Activated CD4-positive, alpha-beta memory T cell treated with anti-CD3 and anti-CD28 coated beads for 36 hours (primary cell): ENCODE data around the gene STIP1. TPM values are rescaled to one million over a fixed set of nuclear protein-coding genes. Genes with fewer than 3 reads are reported as not detected.
"Not testable (repeated sequence)": the region's sequence is repeated elsewhere in the genome, so short reads cannot be mapped to it uniquely, and the experiment has no call there.

ENCODE experiments used
- CTCF ChIA-PET: fragments of 350-600 bp; sonication (Branson Sonifier 250); formaldehyde crosslinking; loops from one replicate; lab custom pipeline; 2021; ENCODE audit warnings: antibody characterized with exemption, inconsistent platforms; lab: Charles Lee
- POLR2A ChIA-PET: fragments of 350-600 bp; sonication (Branson Sonifier 250); formaldehyde crosslinking; loops from one replicate; lab custom pipeline; 2021; ENCODE audit warnings: antibody characterized with exemption; lab: Charles Lee
- DNase-seq: peaks from one replicate; pipeline ENCODE4 v3.0.0-alpha.2; 2020
- H3K27ac Mint-ChIP-seq: one replicate; pipeline ENCODE4 v1.8.0; 2021; ENCODE audit warnings: mixed read lengths
- H3K27me3 Mint-ChIP-seq: one replicate; pipeline ENCODE4 v1.8.0; 2021; ENCODE audit warnings: mixed read lengths
- H3K36me3 Mint-ChIP-seq: one replicate; pipeline ENCODE4 v1.8.0; 2021; ENCODE audit warnings: mixed read lengths
- H3K4me1 Mint-ChIP-seq: one replicate; pipeline ENCODE4 v1.8.0; 2021; ENCODE audit warnings: low read depth, mixed read lengths
- H3K4me3 Mint-ChIP-seq: one replicate; pipeline ENCODE4 v1.8.0; 2021; ENCODE audit warnings: mild to moderate bottlenecking, mixed read lengths
- H3K9me3 Mint-ChIP-seq: one replicate; pipeline ENCODE4 v1.8.0; 2021; ENCODE audit warnings: mixed read lengths
- intact Hi-C: fragments of 100-400 bp; cut with micrococcal nuclease; formaldehyde crosslinking; loops from one replicate; pipeline ENCODE4 v1.15.1; 2023
- total RNA-seq, 2 experiments: library from RNA; stranded (reverse); gene quantifications; one replicate each; pipeline ENCODE4 v1.2.3, GENCODE V29; 2021

The STIP1 gene
- total RNA-seq, 2 experiments from 2014 or later = 402 to 413 TPM

- intact Hi-C loops = loop anchor here (1.0 to 10.0 kb wide), 9 partner anchors 10 to 874 kb away; partner anchors contain the start of genes BAD, DNAJC4, ESRRA and GPR137
- ChIA-PET CTCF (interaction anchor here (0.9 to 3.7 kb wide), 7 partner anchors 10 to 64 kb away, joined by 3 to 19 read pairs (median 5); partner anchors contain the start of genes CATSPERZ, ESRRA, GPR137 and NUDT22), POLR2A (interaction anchor here (0.6 to 4.3 kb wide), 14 partner anchors 8 to 100 kb away, joined by 3 to 14 read pairs (median 4); partner anchors contain the start of genes BAD, NUDT22, PRDX5 and STIP1)
- H3K4me1 Mint-ChIP-seq = peaks cover 36% of the 10 kb centered on the region
- H3K4me3 Mint-ChIP-seq = peak within 1 kb of the TSS; percentile 89
- peaks cover 18% of the 10 kb centered on the region for H3K36me3 Mint-ChIP-seq
- H3K27me3 Mint-ChIP-seq = no peaks in the 10 kb centered on the region
- no peaks in the 10 kb centered on the region for H3K9me3 Mint-ChIP-seq
- peak within 1 kb of the TSS; percentile 98 for H3K27ac Mint-ChIP-seq
- DNase-seq = peak; percentile 98
These were observed 54.7 kb downstream of the STIP1 start, which contains the start of gene FKBP2 for GRCh38 chr11:64240435-64241240. Gene FKBP2 (plus strand): TSS chr11:64241095. CDS start chr11:64242388, 1,293 bp downstream.

GRCh38 chr11:64241241-64241490 lies 55.2 kb downstream of the STIP1 start:
- CTCF ChIA-PET = interaction anchor here (0.6 to 3.7 kb wide), 8 partner anchors 15 to 403 kb away, joined by 3 to 19 read pairs (median 4); partner anchors contain the start of genes CATSPERZ, ESRRA, GPR137 and NUDT22
- Mint-ChIP-seq H3K4me3 (peak overlapping the region; percentile 89), H3K36me3 (peaks cover 18% of the 10 kb centered on the region), H3K4me1 (peaks cover 32% of the 10 kb centered on the region), H3K9me3 (no peaks in the 10 kb centered on the region), H3K27ac (peak overlapping the region; percentile 98), H3K27me3 (no peaks in the 10 kb centered on the region)
- POLR2A ChIA-PET = interaction anchor here (0.5 to 4.3 kb wide), 14 partner anchors 9 to 100 kb away, joined by 3 to 14 read pairs (median 4); partner anchors contain the start of genes BAD, NUDT22, PRDX5 and STIP1
- DNase-seq = peak; percentile 100
- intact Hi-C loops = loop anchor here (1.0 to 10.0 kb wide), 7 partner anchors 11 to 874 kb away; partner anchors contain the start of genes BAD, DNAJC4, ESRRA and GPR137

- DNase-seq = no peak
- Mint-ChIP-seq H3K36me3 (peaks cover 18% of the 10 kb centered on the region), H3K9me3 (no peaks in the 10 kb centered on the region), H3K27ac (peak overlapping the region; percentile 98), H3K27me3 (no peaks in the 10 kb centered on the region), H3K4me3 (peak overlapping the region; percentile 89), H3K4me1 (peaks cover 32% of the 10 kb centered on the region)
- ChIA-PET CTCF (interaction anchor here (0.6 to 3.7 kb wide), 9 partner anchors 9 to 403 kb away, joined by 3 to 19 read pairs (median 5); partner anchors contain the start of genes CATSPERZ, ESRRA, GPR137 and NUDT22), POLR2A (interaction anchor here (0.5 to 4.3 kb wide), 16 partner anchors 9 to 99 kb away, joined by 3 to 14 read pairs (median 4); partner anchors contain the start of genes BAD, NUDT22, PRDX5 and STIP1)
- intact Hi-C loops = loop anchor here (1.0 to 10.0 kb wide), 7 partner anchors 11 to 873 kb away; partner anchors contain the start of genes BAD, DNAJC4, ESRRA and GPR137
These were observed 55.8 kb downstream of the STIP1 start for GRCh38 chr11:64241491-64242374.

- peak overlapping the region; percentile 41 for H3K4me3 Mint-ChIP-seq
- peaks cover 14% of the 10 kb centered on the region for H3K36me3 Mint-ChIP-seq
- DNase-seq = no peak
- CTCF ChIA-PET = interaction anchor here (0.8 to 5.0 kb wide), 6 partner anchors 8 to 298 kb away, joined by 3 to 28 read pairs (median 10); partner anchors contain the start of genes CATSPERZ, ESRRA and PLCB3
- POLR2A ChIA-PET = interaction anchor here (1.1 to 1.6 kb wide), 5 partner anchors 9 to 37 kb away, joined by 3 to 6 read pairs (median 4); partner anchors contain the start of genes FERMT3, NUDT22 and TRPT1
- H3K9me3 Mint-ChIP-seq = no peaks in the 10 kb centered on the region
- H3K4me1 Mint-ChIP-seq = peaks cover 35% of the 10 kb centered on the region
- no peaks in the 10 kb centered on the region for H3K27me3 Mint-ChIP-seq
- intact Hi-C loops = loop anchor here (10.0 kb wide), 1 partner anchor 871 kb away; the partner anchor contains the start of genes TM7SF2 and ZNHIT2
- H3K27ac Mint-ChIP-seq = peak overlapping the region; percentile 33
These were observed 57.4 kb downstream of the STIP1 start for GRCh38 chr11:64243236-64243854.

GRCh38 chr11:64244107-64244506 lies 58.1 kb downstream of the STIP1 start:
- ChIA-PET CTCF (interaction anchor here (0.8 to 5.0 kb wide), 4 partner anchors 7 to 298 kb away, joined by 4 to 28 read pairs (median 17); partner anchors contain the start of genes CATSPERZ, ESRRA and PLCB3), POLR2A (interaction anchor here (0.5 to 3.0 kb wide), 4 partner anchors 8 to 38 kb away, joined by 3 to 22 read pairs (median 4); partner anchors contain the start of gene FERMT3)
- no peak for DNase-seq
- Mint-ChIP-seq H3K36me3 (peaks cover 14% of the 10 kb centered on the region), H3K4me3 (peak overlapping the region; percentile 26), H3K9me3 (no peaks in the 10 kb centered on the region), H3K27ac (peak overlapping the region; percentile 51), H3K27me3 (no peaks in the 10 kb centered on the region), H3K4me1 (peaks cover 35% of the 10 kb centered on the region)
- intact Hi-C loops = loop anchor here (10.0 kb wide), 1 partner anchor 871 kb away; the partner anchor contains the start of genes TM7SF2 and ZNHIT2

GRCh38 chr11:64244966-64245365 lies 59.0 kb downstream of the STIP1 start:
- no peaks in the 10 kb centered on the region for H3K9me3 Mint-ChIP-seq
- CTCF ChIA-PET = interaction anchor here (0.6 to 5.0 kb wide), 4 partner anchors 40 to 59 kb away, joined by 3 to 28 read pairs (median 14); partner anchors contain the start of genes CATSPERZ and ESRRA
- peaks cover 14% of the 10 kb centered on the region for H3K36me3 Mint-ChIP-seq
- peak overlapping the region; percentile 91 for H3K4me3 Mint-ChIP-seq
- intact Hi-C loops = loop anchor here (10.0 kb wide), 1 partner anchor 870 kb away; the partner anchor contains the start of genes TM7SF2 and ZNHIT2
- DNase-seq = no peak
- H3K27me3 Mint-ChIP-seq = no peaks in the 10 kb centered on the region
- peak overlapping the region; percentile 90 for H3K27ac Mint-ChIP-seq
- H3K4me1 Mint-ChIP-seq = peaks cover 34% of the 10 kb centered on the region
- POLR2A ChIA-PET = interaction anchor here (0.6 to 3.0 kb wide), 7 partner anchors 22 to 1328 kb away, joined by 3 to 22 read pairs (median 5); partner anchors contain the start of genes FERMT3 and STIP1

- POLR2A ChIA-PET = interaction anchor here (0.6 to 3.0 kb wide), 10 partner anchors 19 to 1328 kb away, joined by 3 to 22 read pairs (median 7); partner anchors contain the start of genes BAD, FERMT3, GPR137 and NUDT22
- CTCF ChIA-PET = interaction anchor here (0.6 to 5.0 kb wide), 8 partner anchors 10 to 59 kb away, joined by 3 to 28 read pairs (median 6); partner anchors contain the start of genes CATSPERZ and ESRRA
- peak overlapping the region; percentile 91 for H3K4me3 Mint-ChIP-seq
These were observed 59.4 kb downstream of the STIP1 start for GRCh38 chr11:64245401-64245796.

GRCh38 chr11:64245797-64246620 lies 60.0 kb downstream of the STIP1 start:
- Mint-ChIP-seq H3K9me3 (no peaks in the 10 kb centered on the region), H3K4me1 (peaks cover 31% of the 10 kb centered on the region), H3K27me3 (no peaks in the 10 kb centered on the region), H3K27ac (peak overlapping the region; percentile 90), H3K4me3 (peak overlapping the region; percentile 91), H3K36me3 (peaks cover 10% of the 10 kb centered on the region)
- POLR2A ChIA-PET = interaction anchor here (0.6 to 3.0 kb wide), 11 partner anchors 19 to 1327 kb away, joined by 3 to 22 read pairs (median 6); partner anchors contain the start of genes BAD, CCDC88B, FERMT3 and GPR137
- DNase-seq = peak; percentile 89
- intact Hi-C loops = loop anchor here (1.0 to 10.0 kb wide), 3 partner anchors 24 to 869 kb away; partner anchors contain the start of genes TM7SF2 and ZNHIT2
- CTCF ChIA-PET = interaction anchor here (0.6 to 5.0 kb wide), 9 partner anchors 11 to 86 kb away, joined by 3 to 28 read pairs (median 5); partner anchors contain the start of genes CATSPERZ and ESRRA

More at GRCh38 chr11:64245401-64245796, 59.4 kb downstream of the STIP1 start:
- intact Hi-C loops = loop anchor here (10.0 kb wide), 1 partner anchor 869 kb away; the partner anchor contains the start of genes TM7SF2 and ZNHIT2
- H3K27me3 Mint-ChIP-seq = no peaks in the 10 kb centered on the region
- peak overlapping the region; percentile 90 for H3K27ac Mint-ChIP-seq
- DNase-seq = peak; percentile 44
- peaks cover 11% of the 10 kb centered on the region for H3K36me3 Mint-ChIP-seq
- H3K9me3 Mint-ChIP-seq = no peaks in the 10 kb centered on the region
- peaks cover 31% of the 10 kb centered on the region for H3K4me1 Mint-ChIP-seq

GRCh38 chr11:64246621-64246870 lies 60.6 kb downstream of the STIP1 start:
- Mint-ChIP-seq H3K4me1 (peaks cover 31% of the 10 kb centered on the region), H3K36me3 (peaks cover 10% of the 10 kb centered on the region), H3K4me3 (peak overlapping the region; percentile 78)
- H3K27ac Mint-ChIP-seq, H3K9me3 Mint-ChIP-seq, DNase-seq, H3K27me3 Mint-ChIP-seq: not testable (repeated sequence)
- CTCF ChIA-PET = interaction anchor here (0.6 to 5.0 kb wide), 7 partner anchors 17 to 85 kb away, joined by 3 to 28 read pairs (median 6); partner anchors contain the start of genes CATSPERZ and ESRRA
- POLR2A ChIA-PET = interaction anchor here (0.6 to 3.0 kb wide), 11 partner anchors 13 to 1364 kb away, joined by 3 to 22 read pairs (median 6); partner anchors contain the start of genes BAD, CCDC88B, ESRRA and FERMT3
- intact Hi-C loops = loop anchor here (1.0 to 10.0 kb wide), 3 partner anchors 24 to 868 kb away; partner anchors contain the start of genes TM7SF2 and ZNHIT2
